Measurements from ENCODE around the gene C18orf63. TPM values are rescaled to one million over a fixed set of nuclear protein-coding genes. Genes with fewer than 3 reads are reported as not detected.

C18orf63 gene
- total RNA-seq, 1 donor from 2014 or later: not detected

- no peak for DNase-seq (ENCODE audit: low spot score in 2 of 2, unreplicated experiment in 2 of 2)
- TF ChIP-seq, protein P1, sequence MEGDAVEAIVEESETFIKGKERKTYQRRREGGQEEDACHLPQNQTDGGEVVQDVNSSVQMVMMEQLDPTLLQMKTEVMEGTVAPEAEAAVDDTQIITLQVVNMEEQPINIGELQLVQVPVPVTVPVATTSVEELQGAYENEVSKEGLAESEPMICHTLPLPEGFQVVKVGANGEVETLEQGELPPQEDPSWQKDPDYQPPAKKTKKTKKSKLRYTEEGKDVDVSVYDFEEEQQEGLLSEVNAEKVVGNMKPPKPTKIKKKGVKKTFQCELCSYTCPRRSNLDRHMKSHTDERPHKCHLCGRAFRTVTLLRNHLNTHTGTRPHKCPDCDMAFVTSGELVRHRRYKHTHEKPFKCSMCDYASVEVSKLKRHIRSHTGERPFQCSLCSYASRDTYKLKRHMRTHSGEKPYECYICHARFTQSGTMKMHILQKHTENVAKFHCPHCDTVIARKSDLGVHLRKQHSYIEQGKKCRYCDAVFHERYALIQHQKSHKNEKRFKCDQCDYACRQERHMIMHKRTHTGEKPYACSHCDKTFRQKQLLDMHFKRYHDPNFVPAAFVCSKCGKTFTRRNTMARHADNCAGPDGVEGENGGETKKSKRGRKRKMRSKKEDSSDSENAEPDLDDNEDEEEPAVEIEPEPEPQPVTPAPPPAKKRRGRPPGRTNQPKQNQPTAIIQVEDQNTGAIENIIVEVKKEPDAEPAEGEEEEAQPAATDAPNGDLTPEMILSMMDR (IDR thresholded peaks at IDR 0.05; ENCODE audit: unreplicated experiment): no peak
Measured at GRCh38 chr18:74381621-74382295, 66.1 kb downstream of the C18orf63 start.

DNA sequence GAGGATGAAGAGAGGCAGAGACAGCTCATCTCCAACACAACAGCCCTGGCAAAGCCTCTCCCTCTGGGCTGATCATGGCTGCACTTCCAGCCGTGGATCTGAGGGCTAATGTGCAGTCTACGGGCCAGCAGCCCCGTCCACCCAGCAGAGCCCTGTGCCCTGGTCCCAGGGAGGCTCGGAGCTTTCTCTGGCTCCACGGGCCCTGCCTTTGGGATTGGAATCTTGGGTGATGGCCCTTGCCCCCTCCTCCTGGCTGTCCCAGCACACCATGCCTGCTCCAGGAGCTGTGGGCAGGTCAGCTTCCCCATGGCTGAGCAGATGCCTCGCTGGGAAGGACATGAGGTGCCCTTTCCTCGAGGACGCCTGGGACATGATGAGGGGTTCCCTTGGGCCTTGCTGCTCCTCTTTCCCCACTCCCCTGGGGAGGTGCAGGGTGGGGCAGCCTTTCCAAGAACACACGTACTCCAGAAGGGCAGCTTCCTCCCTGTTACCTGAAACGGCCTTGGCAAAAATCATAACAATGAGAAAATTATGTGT lies 66.9 kb downstream of the C18orf63 start:
- Mint-ChIP-seq H3K4me3 (no peak overlapping the region), H3K27me3 (ENCODE audit: low read depth) (peaks cover 30% of the 10 kb centered on the region)

More at GRCh38 chr18:74381621-74382295, 66.1 kb downstream of the C18orf63 start:
- no peaks in the 10 kb centered on the region for H3K36me3 Mint-ChIP-seq
- peaks cover 3% of the 10 kb centered on the region for H3K9me3 Mint-ChIP-seq
- H3K27ac Mint-ChIP-seq: no peak overlapping the region
- H3K27me3 Mint-ChIP-seq (ENCODE audit: low read depth): peaks cover 22% of the 10 kb centered on the region
- no peaks in the 10 kb centered on the region for H3K4me1 Mint-ChIP-seq
- no peak overlapping the region for H3K4me3 Mint-ChIP-seq

DNA sequence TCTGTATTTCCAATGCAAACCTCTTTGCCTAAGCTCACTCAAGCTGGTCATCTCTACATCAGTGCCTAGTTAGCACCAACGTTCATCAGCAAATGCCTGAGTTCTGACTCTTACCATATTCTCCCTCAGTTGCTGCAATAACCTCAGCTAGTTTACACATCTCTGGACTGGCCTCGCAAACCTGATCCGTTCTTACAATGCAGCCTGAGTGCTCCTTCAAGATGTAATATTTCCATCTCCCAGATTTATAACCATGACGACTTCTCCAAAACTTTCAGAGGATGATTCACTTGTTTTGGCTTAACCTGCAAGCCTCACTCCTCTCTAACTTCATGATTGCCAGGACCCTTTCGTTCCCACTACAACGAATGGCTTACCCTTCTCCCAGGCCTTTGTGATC lies 71.7 kb downstream of the C18orf63 start:
- TF ChIP-seq, protein P1 (IDR thresholded peaks at IDR 0.05; ENCODE audit: unreplicated experiment): no peak
- Mint-ChIP-seq H3K27ac (no peak overlapping the region), H3K27me3 (ENCODE audit: low read depth) (peaks cover 40% of the 10 kb centered on the region)

More for the DNA sequence above, 66.9 kb downstream of the C18orf63 start:
- TF ChIP-seq, protein P1 (IDR thresholded peaks at IDR 0.05; ENCODE audit: unreplicated experiment): no peak
- no peaks in the 10 kb centered on the region for H3K4me1 Mint-ChIP-seq
- no peaks in the 10 kb centered on the region for H3K36me3 Mint-ChIP-seq
- no peak for DNase-seq (ENCODE audit: low spot score in 2 of 2, unreplicated experiment in 2 of 2)
- H3K9me3 Mint-ChIP-seq: peaks cover 3% of the 10 kb centered on the region
- no peak overlapping the region for H3K27ac Mint-ChIP-seq

GRCh38 chr18:74388227-74388626 lies 72.6 kb downstream of the C18orf63 start:
- Mint-ChIP-seq H3K36me3 (no peaks in the 10 kb centered on the region), H3K27me3 (ENCODE audit: low read depth) (peaks cover 46% of the 10 kb centered on the region), H3K4me3 (no peak overlapping the region), H3K27ac (no peak overlapping the region), H3K9me3 (no peaks in the 10 kb centered on the region), H3K4me1 (peaks cover 6% of the 10 kb centered on the region)
- DNase-seq (ENCODE audit: low spot score in 2 of 2, unreplicated experiment in 2 of 2): no peak
- TF ChIP-seq, protein P1 (IDR thresholded peaks at IDR 0.05; ENCODE audit: unreplicated experiment): no peak

More for the DNA sequence above, 71.7 kb downstream of the C18orf63 start:
- Mint-ChIP-seq H3K4me1 (peaks cover 6% of the 10 kb centered on the region), H3K36me3 (no peaks in the 10 kb centered on the region), H3K4me3 (no peak overlapping the region), H3K9me3 (no peaks in the 10 kb centered on the region)
- DNase-seq (ENCODE audit: low spot score in 2 of 2, unreplicated experiment in 2 of 2): no peak

DNA sequence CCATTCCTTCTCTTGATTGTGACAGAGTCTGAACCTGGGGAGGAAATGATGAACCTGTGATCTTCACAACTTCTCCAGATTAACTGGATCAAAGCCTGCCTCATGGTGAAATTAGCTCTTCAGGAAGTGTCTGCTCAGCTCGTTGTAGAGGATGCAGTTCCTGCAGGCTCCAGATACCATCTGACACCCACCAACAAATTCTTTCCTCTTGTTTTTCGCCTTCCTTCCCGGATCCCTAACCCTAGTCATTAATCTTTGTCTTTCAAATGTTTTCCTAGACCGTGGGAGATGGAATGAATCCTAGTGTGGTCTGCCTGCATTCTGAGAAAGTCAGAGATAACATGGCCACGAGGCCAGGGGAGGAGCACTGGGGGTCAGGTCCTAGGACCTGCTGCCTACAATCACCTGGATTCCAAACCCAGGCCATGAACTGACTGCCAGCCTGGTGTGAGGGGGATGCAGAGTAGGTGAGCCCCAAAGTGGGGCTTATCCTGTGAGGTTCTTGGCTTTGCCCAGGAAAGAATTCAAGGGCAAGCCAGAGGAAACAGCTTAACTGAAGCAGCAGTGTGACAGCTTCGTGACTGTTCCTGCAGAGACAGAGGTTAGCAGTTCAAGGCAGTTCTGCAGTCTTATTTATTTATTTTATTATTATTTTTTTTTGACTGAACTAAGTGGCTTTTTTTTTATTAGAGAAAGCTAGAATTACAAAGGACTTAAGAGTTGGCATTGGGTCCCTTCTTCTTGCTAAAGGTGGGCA lies 73.7 kb downstream of the C18orf63 start:
- Mint-ChIP-seq H3K27ac (no peak overlapping the region), H3K9me3 (no peaks in the 10 kb centered on the region)

More for the DNA sequence above, 73.7 kb downstream of the C18orf63 start:
- no peak for DNase-seq (ENCODE audit: low spot score in 2 of 2, unreplicated experiment in 2 of 2)
- Mint-ChIP-seq H3K4me3 (no peak overlapping the region), H3K27me3 (ENCODE audit: low read depth) (peaks cover 54% of the 10 kb centered on the region), H3K36me3 (no peaks in the 10 kb centered on the region), H3K4me1 (peaks cover 6% of the 10 kb centered on the region)
- TF ChIP-seq, protein P1 (IDR thresholded peaks at IDR 0.05; ENCODE audit: unreplicated experiment): no peak
